HCT116 (cell line): ENCODE measurements around the gene TASP1. TPM values are rescaled to one million over a fixed set of nuclear protein-coding genes. Genes with fewer than 3 reads are reported as not detected.
A peak's percentile ranks its signal among the peaks of the same experiment; 100 is the strongest.

Experiments used
- ATAC-seq: fragments of 200-7000 bp; cut with Tn5 transposase; 2 replicates; pipeline ENCODE4 v1.9.1; 2020; ENCODE audit warnings: mild to moderate bottlenecking, moderate library complexity
- Bru-seq: library from RNA; stranded (reverse); fragments of 400-500 nt; gene quantifications from one replicate; lab custom pipeline; 2021; lab: Mats Ljungman, UMichigan
- BruChase-seq, 2 experiments: library from RNA; stranded (reverse); fragments of 400-500 nt; gene quantifications; one replicate each; lab custom pipeline; 2021; lab: Mats Ljungman, UMichigan
- BruUV-seq: library from RNA; stranded (reverse); fragments of 400-500 nt; replicated peaks from 2 replicates; lab custom pipeline; 2021; lab: Mats Ljungman, UMichigan
- CTCF ChIA-PET: fragments of 300-600 bp; sonication (Branson Sonifier 250); formaldehyde crosslinking; loops from one replicate; lab custom pipeline; 2021; ENCODE audit warnings: antibody characterized with exemption; lab: Charles Lee
- POLR2A ChIA-PET: fragments of 300-600, 350-600 bp; sonication (Branson Sonifier 250); formaldehyde crosslinking; loops from one replicate; lab custom pipeline; 2021; ENCODE audit warnings: antibody characterized with exemption; lab: Charles Lee
- RAD21 ChIA-PET, 2 experiments: fragments of 300-600 bp; sonication (Branson Sonifier 250); formaldehyde crosslinking; loops; one replicate each; lab custom pipeline; 2023; ENCODE audit warnings: low total read pairs in 2 of 2; ENCODE audit not compliant: uncharacterized antibody in 2 of 2, unreplicated experiment in 2 of 2, low non-redundant PET in 1 of 2; lab: Charles Lee
- DNase-seq: peaks from one replicate; pipeline ENCODE4 v3.0.0-alpha.2; 2010; ENCODE audit warnings: low read depth, low spot score
- H2AFZ ChIP-seq: fragments of 200-600 bp; shearing (Covaris generic), sonication (generic); 2 replicates; pipeline ENCODE4 v1.6.1; 2017; ENCODE audit warnings: low read depth, mixed run types, mixed read lengths, antibody characterized with exemption, low read length; ENCODE audit not compliant: poor library complexity, severe bottlenecking
- H3K27ac ChIP-seq: 2 replicates; pipeline ENCODE4 v1.5.1; 2012; ENCODE audit warnings: low read depth, low read length
- H3K27me3 ChIP-seq: fragments of 200-600 bp; sonication (generic); 2 replicates; pipeline ENCODE4 v1.6.1; 2016; ENCODE audit warnings: mixed run types, low read length, mixed read lengths; ENCODE audit not compliant: insufficient read depth
- H3K36me3 ChIP-seq, 2 experiments: fragments of 200-500 bp in 1 of 2; fragments of 200-600 bp in 1 of 2; sonication (Bioruptor generic) in 1 of 2; sonication (generic) in 1 of 2; 2 replicates each; pipeline versions ENCODE4 v1.5.1 to v1.6.1; 2014 to 2016; ENCODE audit warnings: low read length in 2 of 2, inconsistent platforms in 1 of 2, mixed read lengths in 1 of 2, mixed run types in 1 of 2; ENCODE audit not compliant: insufficient read depth in 2 of 2, control insufficient read depth in 1 of 2
- H3K4me1 ChIP-seq, 2 experiments: fragments of 200-600 bp in 1 of 2; sonication (generic) in 1 of 2; 2 replicates each; pipeline versions ENCODE4 v1.5.1 to v1.6.1; 2012 to 2017; ENCODE audit warnings: low read length in 2 of 2, inconsistent platforms in 1 of 2, mild to moderate bottlenecking in 1 of 2, mixed read lengths in 1 of 2, mixed run types in 1 of 2, moderate library complexity in 1 of 2; ENCODE audit not compliant: insufficient read depth in 2 of 2, control insufficient read depth in 1 of 2
- H3K4me2 ChIP-seq: fragments of 200-600 bp; sonication (generic); 2 replicates; pipeline ENCODE4 v1.6.1; 2017; ENCODE audit warnings: mixed run types, low read length, mixed read lengths
- H3K4me3 ChIP-seq, 2 experiments: fragments of 200-600 bp in 1 of 2; sonication (generic) in 1 of 2; replicated peaks in 1 of 2; 2 replicates each; pipeline ENCODE4 v1.5.1; 2011 to 2016; ENCODE audit warnings: low read length in 2 of 2, control low read depth in 1 of 2, low read depth in 1 of 2, mild to moderate bottlenecking in 1 of 2, mixed read lengths in 1 of 2, mixed run types in 1 of 2
- H3K79me2 ChIP-seq: fragments of 200-600 bp; sonication (generic); 2 replicates; pipeline ENCODE4 v1.6.1; 2017; ENCODE audit warnings: mild to moderate bottlenecking, mixed run types, low read length, moderate library complexity, mixed read lengths; ENCODE audit not compliant: insufficient read depth
- H3K9ac ChIP-seq: fragments of 200-600 bp; sonication (generic); 2 replicates; pipeline ENCODE4 v1.6.1; 2016; ENCODE audit warnings: low read length, mixed read lengths
- H3K9me2 ChIP-seq: fragments of 200-600 bp; sonication (generic), shearing (Covaris generic); 2 replicates; pipeline ENCODE4 v1.6.1; 2017; ENCODE audit warnings: mixed run types, mild to moderate bottlenecking, moderate library complexity; ENCODE audit not compliant: insufficient read depth
- H3K9me3 ChIP-seq, 2 experiments: fragments of 200-500 bp in 1 of 2; fragments of 200-600 bp in 1 of 2; sonication (Bioruptor generic) in 1 of 2; sonication (generic) in 1 of 2; 2 replicates each; pipeline ENCODE4 v1.6.1; 2014 to 2017; ENCODE audit warnings: low read length in 2 of 2, mixed read lengths in 2 of 2, inconsistent platforms in 1 of 2, low read depth in 1 of 2, mild to moderate bottlenecking in 1 of 2, mixed run types in 1 of 2, moderate library complexity in 1 of 2; ENCODE audit not compliant: control insufficient read depth in 1 of 2, insufficient read depth in 1 of 2
- H4K20me1 ChIP-seq: fragments of 200-600 bp; sonication (generic), shearing (Covaris generic); 2 replicates; pipeline ENCODE4 v1.6.1; 2017; ENCODE audit warnings: mixed run types, mild to moderate bottlenecking, moderate library complexity; ENCODE audit not compliant: insufficient read depth
- EGR1 ChIP-seq: IDR thresholded peaks from 2 replicates; pipeline ENCODE4 v1.6.1; 2012; ENCODE audit warnings: low read depth
- ELF1 ChIP-seq: IDR thresholded peaks from 2 replicates; pipeline ENCODE4 v1.6.1; 2012; ENCODE audit warnings: low read depth, borderline replicate concordance
- FOSL1 ChIP-seq: IDR thresholded peaks from 2 replicates; pipeline ENCODE4 v1.6.1; 2012; ENCODE audit warnings: low read depth
- POLR2A ChIP-seq: IDR thresholded peaks from 2 replicates; pipeline ENCODE4 v1.7.0; 2011; ENCODE audit warnings: borderline replicate concordance; ENCODE audit not compliant: insufficient read depth, insufficient read length; ENCODE audit errors: extremely low read depth
- POLR2AphosphoS5 ChIP-seq: IDR thresholded peaks from 2 replicates; pipeline ENCODE4 v1.6.1; 2011; ENCODE audit warnings: mild to moderate bottlenecking, low read depth, low read length, moderate library complexity
- SIN3A ChIP-seq: IDR thresholded peaks from 2 replicates; pipeline ENCODE4 v1.6.1; 2012; ENCODE audit warnings: low read depth
- SP1 ChIP-seq: IDR thresholded peaks from 2 replicates; pipeline ENCODE4 v1.6.1; 2012; ENCODE audit warnings: low read depth
- intact Hi-C: fragments of 100-400 bp; cut with micrococcal nuclease; formaldehyde crosslinking; loops from 2 replicates; pipeline ENCODE4 v1.10.0; 2022
- long read RNA-seq: library from polyadenylated mRNA; unstranded; transcript quantifications from one replicate; pipeline ENCODE4 v2.0.0, GENCODE V29; 2021; ENCODE audit not compliant: unreplicated experiment
- polyA plus RNA-seq: library from polyadenylated mRNA; unstranded; fragments of >200 nt; gene quantifications from 2 replicates; pipeline ENCODE4 v1.2.1, GENCODE V29; 2012; ENCODE audit warnings: missing spikeins
- total RNA-seq: library from RNA; stranded (reverse); gene quantifications from one replicate; pipeline ENCODE4 v1.2.1, GENCODE V29; 2021; ENCODE audit not compliant: unreplicated experiment
- TF ChIP-seq, protein P1 (sequence below): IDR thresholded peaks from 2 replicates; pipeline ENCODE4 v1.6.1; 2012
- TF ChIP-seq, protein P2 (sequence below): IDR thresholded peaks from 2 replicates; pipeline ENCODE4 v1.6.1; 2011; ENCODE audit warnings: mild to moderate bottlenecking, low read length, moderate library complexity; ENCODE audit not compliant: insufficient replicate concordance; ENCODE audit errors: extremely low read depth
- TF ChIP-seq, protein P3 (sequence below), 3 experiments: fragments of 200-600 bp in 1 of 3; sonication (generic) in 1 of 3; IDR thresholded peaks in 2 of 3; conservative IDR thresholded peaks in 1 of 3; 2 replicates each; pipeline ENCODE4 v1.5.1; 2012 to 2017; ENCODE audit warnings: low read depth in 2 of 3, low read length in 2 of 3, antibody characterized with exemption in 1 of 3, borderline replicate concordance in 1 of 3, control low read depth in 1 of 3, mild to moderate bottlenecking in 1 of 3, mixed read lengths in 1 of 3, mixed run types in 1 of 3, moderate library complexity in 1 of 3; ENCODE audit not compliant: insufficient read depth in 1 of 3
- TF ChIP-seq, protein P4 (sequence below): IDR thresholded peaks from 2 replicates; pipeline ENCODE4 v1.6.1; 2012

TASP1 gene, protein sequence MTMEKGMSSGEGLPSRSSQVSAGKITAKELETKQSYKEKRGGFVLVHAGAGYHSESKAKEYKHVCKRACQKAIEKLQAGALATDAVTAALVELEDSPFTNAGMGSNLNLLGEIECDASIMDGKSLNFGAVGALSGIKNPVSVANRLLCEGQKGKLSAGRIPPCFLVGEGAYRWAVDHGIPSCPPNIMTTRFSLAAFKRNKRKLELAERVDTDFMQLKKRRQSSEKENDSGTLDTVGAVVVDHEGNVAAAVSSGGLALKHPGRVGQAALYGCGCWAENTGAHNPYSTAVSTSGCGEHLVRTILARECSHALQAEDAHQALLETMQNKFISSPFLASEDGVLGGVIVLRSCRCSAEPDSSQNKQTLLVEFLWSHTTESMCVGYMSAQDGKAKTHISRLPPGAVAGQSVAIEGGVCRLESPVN
- 19.1 TPM for total RNA-seq
- 7.5 and 8.4 TPM in 2 replicates for polyA plus RNA-seq
- percentile 84 among the genes with signal in this experiment for Bru-seq, nascent RNA
- BruChase-seq, experiment 1, labeled RNA remaining after a 6-hour chase = percentile 62 among the genes with signal in this experiment
- percentile 69 among the genes with signal in this experiment for BruChase-seq, experiment 2, labeled RNA remaining after a 2-hour chase
- long read RNA-seq, transcript TASP1-201 (14 exons, 2,352 nt) = major isoform, 13 of 31 reads
- long read RNA-seq, partial matches to known transcripts = 6 of 31 reads
- long read RNA-seq, other reads (novel, unspliced or antisense) = 12 of 31 reads

DNA sequence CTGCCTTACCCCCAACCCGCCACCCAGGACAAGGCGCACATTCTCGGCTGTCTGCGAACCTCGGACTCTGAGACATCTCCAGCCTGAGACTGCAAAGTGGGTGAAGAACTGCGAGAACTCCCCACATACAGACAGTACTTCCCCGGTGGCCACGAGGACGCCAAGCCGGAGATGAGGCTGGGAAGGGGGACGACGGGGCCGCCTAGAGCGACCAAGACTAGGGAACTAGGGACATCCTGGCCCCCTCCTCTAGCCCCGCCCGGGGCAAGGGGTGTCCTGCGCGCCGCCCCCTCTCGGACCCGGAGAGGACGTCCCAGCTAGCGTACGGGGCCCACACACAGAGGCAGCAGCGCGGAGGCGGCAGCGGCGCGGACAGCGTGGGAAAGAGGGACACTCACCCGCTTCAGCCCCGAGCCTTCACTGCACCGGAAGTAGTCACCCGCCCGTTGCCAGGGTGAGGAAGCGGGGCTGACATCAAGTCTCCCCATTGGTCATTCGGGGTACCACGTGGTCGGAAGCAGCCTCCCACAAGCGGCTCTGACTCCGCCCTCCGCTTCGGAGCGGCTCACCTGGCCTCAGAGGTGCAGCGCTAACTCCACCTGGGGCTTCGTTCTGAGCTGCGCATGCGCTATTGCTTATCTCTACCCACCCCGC lies at the start of gene TASP1:
Gene TASP1 (minus strand): TSS at position 437 of the 654 bp plus-strand sequence. CDS start 8,854 bp downstream, outside the sequence.
- ChIA-PET CTCF (no interaction called here), RAD21 (no interaction called here), POLR2A (interaction anchor here (1.0 kb wide), 1 partner anchor 146 kb away, joined by 3 read pairs; the partner anchor contains the start of genes ESF1 and NDUFAF5)
- H3K4me3 ChIP-seq = peak within 1 kb of the TSS; percentile 95 to 96
- no peaks in the 10 kb centered on the region for H3K9me2 ChIP-seq
- H2AFZ ChIP-seq = peak within 1 kb of the TSS; percentile 99
- BruUV-seq = no TSS peak
- H3K36me3 ChIP-seq = no peaks in the 10 kb centered on the region
- intact Hi-C loops = loop anchor here (5.0 kb wide), 1 partner anchor 139 kb away; no protein-coding TSS in a partner anchor
- DNase-seq (peak; percentile 97), ATAC-seq (peak; percentile 98)
- H3K9me3 ChIP-seq = no peaks in the 10 kb centered on the region
- peaks cover 46% of the 10 kb centered on the region for H3K79me2 ChIP-seq
- TF ChIP-seq, protein P1, sequence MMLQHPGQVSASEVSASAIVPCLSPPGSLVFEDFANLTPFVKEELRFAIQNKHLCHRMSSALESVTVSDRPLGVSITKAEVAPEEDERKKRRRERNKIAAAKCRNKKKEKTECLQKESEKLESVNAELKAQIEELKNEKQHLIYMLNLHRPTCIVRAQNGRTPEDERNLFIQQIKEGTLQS = no peak
- TF ChIP-seq SP1 = peak; percentile 66
- TF ChIP-seq EGR1 = peak; percentile 58; the same call in 1 of the 2 replicates
- no peak for TF ChIP-seq FOSL1
- TF ChIP-seq, protein P2, sequence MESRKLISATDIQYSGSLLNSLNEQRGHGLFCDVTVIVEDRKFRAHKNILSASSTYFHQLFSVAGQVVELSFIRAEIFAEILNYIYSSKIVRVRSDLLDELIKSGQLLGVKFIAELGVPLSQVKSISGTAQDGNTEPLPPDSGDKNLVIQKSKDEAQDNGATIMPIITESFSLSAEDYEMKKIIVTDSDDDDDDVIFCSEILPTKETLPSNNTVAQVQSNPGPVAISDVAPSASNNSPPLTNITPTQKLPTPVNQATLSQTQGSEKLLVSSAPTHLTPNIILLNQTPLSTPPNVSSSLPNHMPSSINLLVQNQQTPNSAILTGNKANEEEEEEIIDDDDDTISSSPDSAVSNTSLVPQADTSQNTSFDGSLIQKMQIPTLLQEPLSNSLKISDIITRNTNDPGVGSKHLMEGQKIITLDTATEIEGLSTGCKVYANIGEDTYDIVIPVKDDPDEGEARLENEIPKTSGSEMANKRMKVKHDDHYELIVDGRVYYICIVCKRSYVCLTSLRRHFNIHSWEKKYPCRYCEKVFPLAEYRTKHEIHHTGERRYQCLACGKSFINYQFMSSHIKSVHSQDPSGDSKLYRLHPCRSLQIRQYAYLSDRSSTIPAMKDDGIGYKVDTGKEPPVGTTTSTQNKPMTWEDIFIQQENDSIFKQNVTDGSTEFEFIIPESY = peak; percentile 19
- TF ChIP-seq POLR2AphosphoS5 = peak; percentile 72
- TF ChIP-seq SIN3A = peak; percentile 70; the same call in 1 of the 2 replicates
- peak; percentile 80 for TF ChIP-seq POLR2A
- TF ChIP-seq ELF1 = peak; percentile 53; the same call in 1 of the 2 replicates
- TF ChIP-seq, protein P3, sequence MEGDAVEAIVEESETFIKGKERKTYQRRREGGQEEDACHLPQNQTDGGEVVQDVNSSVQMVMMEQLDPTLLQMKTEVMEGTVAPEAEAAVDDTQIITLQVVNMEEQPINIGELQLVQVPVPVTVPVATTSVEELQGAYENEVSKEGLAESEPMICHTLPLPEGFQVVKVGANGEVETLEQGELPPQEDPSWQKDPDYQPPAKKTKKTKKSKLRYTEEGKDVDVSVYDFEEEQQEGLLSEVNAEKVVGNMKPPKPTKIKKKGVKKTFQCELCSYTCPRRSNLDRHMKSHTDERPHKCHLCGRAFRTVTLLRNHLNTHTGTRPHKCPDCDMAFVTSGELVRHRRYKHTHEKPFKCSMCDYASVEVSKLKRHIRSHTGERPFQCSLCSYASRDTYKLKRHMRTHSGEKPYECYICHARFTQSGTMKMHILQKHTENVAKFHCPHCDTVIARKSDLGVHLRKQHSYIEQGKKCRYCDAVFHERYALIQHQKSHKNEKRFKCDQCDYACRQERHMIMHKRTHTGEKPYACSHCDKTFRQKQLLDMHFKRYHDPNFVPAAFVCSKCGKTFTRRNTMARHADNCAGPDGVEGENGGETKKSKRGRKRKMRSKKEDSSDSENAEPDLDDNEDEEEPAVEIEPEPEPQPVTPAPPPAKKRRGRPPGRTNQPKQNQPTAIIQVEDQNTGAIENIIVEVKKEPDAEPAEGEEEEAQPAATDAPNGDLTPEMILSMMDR (IDR thresholded peaks at IDR 0.05 in 2 of 3, conservative IDR thresholded peaks at IDR 0.05 in 1 of 3; ENCODE audit: borderline replicate concordance in 1 of 3, insufficient read depth in 1 of 3, low read depth in 2 of 3, low read length in 2 of 3) = no peak
- TF ChIP-seq, protein P4, sequence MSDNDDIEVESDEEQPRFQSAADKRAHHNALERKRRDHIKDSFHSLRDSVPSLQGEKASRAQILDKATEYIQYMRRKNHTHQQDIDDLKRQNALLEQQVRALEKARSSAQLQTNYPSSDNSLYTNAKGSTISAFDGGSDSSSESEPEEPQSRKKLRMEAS = peak; percentile 76
- H3K9ac ChIP-seq = peak within 1 kb of the TSS; percentile 86
- peak within 1 kb of the TSS; percentile 98 for H3K4me2 ChIP-seq
- peaks cover 5% of the 10 kb centered on the region; the same call in 1 of the 2 replicates for H4K20me1 ChIP-seq
- H3K4me1 ChIP-seq = peaks cover 3 to 12% of the 10 kb centered on the region in 2 experiments; a peak in 3 of 4 replicates
- peak within 1 kb of the TSS; percentile 57 for H3K27ac ChIP-seq
- no peaks in the 10 kb centered on the region for H3K27me3 ChIP-seq
